Right lobe of liver (tissue), 6 donors: Measurements from ENCODE around the gene HSD17B11. TPM values are rescaled to one million over a fixed set of nuclear protein-coding genes. Genes with fewer than 3 reads are reported as not detected.

ENCODE experiments used
- ATAC-seq, 4 donors: fragments of 200-7000 bp; cut with Tn5 transposase; one replicate each; pipeline ENCODE4 v1.9.1; 2020; ENCODE audit warnings: mild to moderate bottlenecking in 4 of 4, moderate library complexity in 4 of 4
- DNase-seq, 3 donors: peaks; one replicate each; pipeline ENCODE4 v3.0.0-alpha.2; 2020
- H3K27ac ChIP-seq, 3 donors: fragments of 200-600 bp; one replicate each; pipeline ENCODE4 v1.8.0; 2022
- H3K27me3 ChIP-seq, 2 donors: fragments of 200-600 bp; one replicate each; pipeline ENCODE4 v1.8.0; 2022
- H3K36me3 ChIP-seq, 4 donors: fragments of 200-600 bp; sonication (generic) in 1 of 4; one replicate each; pipeline versions ENCODE4 v1.5.1 to v1.8.0; 2017 to 2022; ENCODE audit warnings: control low read depth in 1 of 4
- H3K4me1 ChIP-seq, 4 donors: fragments of 200-600 bp; sonication (generic) in 1 of 4; one replicate each; pipeline versions ENCODE4 v1.5.1 to v1.8.0; 2017 to 2022; ENCODE audit warnings: control low read depth in 1 of 4
- H3K4me3 ChIP-seq, 3 donors: fragments of 200-600 bp; one replicate each; pipeline ENCODE4 v1.8.0; 2022
- H3K9me3 ChIP-seq, 4 donors: fragments of 200-600 bp; sonication (generic) in 1 of 4; one replicate each; pipeline versions ENCODE4 v1.5.1 to v1.8.0; 2017 to 2022; ENCODE audit warnings: control low read depth in 1 of 4
- POLR2A ChIP-seq: fragments of 450-650 bp; IDR thresholded peaks from one replicate; pipeline ENCODE4 v1.6.1; 2017; ENCODE audit warnings: antibody characterized with exemption, mild to moderate bottlenecking
- WGBS: methylation state at CpG from one replicate; pipeline ENCODE4 v1.1.6; 2018; ENCODE audit warnings: low coverage, low lambda C conversion rate; ENCODE audit not compliant: insufficient coverage; ENCODE audit errors: missing lambda C conversion rate; 5-methylcytosine and 5-hydroxymethylcytosine counted together
- intact Hi-C, 2 donors: fragments of 100-400 bp; cut with DNase I; formaldehyde crosslinking; loops; one replicate each; pipeline versions ENCODE4 v1.11.2 to v1.14.1; 2022
- total RNA-seq, 6 experiments: library from RNA; depleted of rRNA in 2 of 6; stranded (reverse); fragments of >200 nt in 2 of 6; fragmentation: NEBNext Ultra II Directional in 3 of 6; extraction: Animal tissue kit (Norgen Biotek cat#: 25700) in 3 of 6; gene quantifications; one replicate each; pipeline versions ENCODE4 v1.1.0 to v1.2.4, GENCODE V29; 2016 to 2023
- TF ChIP-seq, protein P1 (sequence below), 4 donors: fragments of 200-600 bp in 3 of 4; fragments of 450-650 bp in 1 of 4; IDR thresholded peaks; one replicate each; pipeline versions ENCODE4 v1.5.1 to v1.8.0; 2016 to 2022; ENCODE audit warnings: antibody characterized with exemption in 4 of 4, mild to moderate bottlenecking in 2 of 4
- donor health status: DM: no; HTN: yes; CAD: no.
- donor health status: DM: no; HTN: no; CAD: no.
- donor health status: DM: no; HTN: no; CAD: no.
- donor health status: DM: no; HTN: yes; CAD: no.
- donor health status: DM: no; HTN: yes; CAD: no.

The HSD17B11 gene
- total RNA-seq, 6 experiments from 2014 or later, result 36.1 to 170 (median 127) TPM

DNA sequence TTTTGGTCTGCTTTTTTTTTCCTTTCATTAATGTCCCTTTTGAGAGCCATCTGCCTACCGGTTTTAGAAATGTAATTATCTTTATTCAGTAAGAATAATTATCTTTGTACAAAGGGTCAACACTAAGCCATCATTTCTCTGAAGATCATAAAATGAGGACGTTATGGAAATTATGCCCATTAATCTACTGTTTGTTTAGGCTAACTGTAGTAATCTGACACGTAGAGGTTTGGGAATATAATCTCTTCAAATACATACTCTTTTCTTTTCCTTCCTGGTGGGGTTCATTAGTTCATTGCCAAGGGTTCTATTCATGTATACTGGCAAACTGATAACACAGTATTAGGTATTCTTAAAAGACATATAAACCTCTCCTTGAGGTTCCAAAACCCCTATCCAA is 64.5 kb downstream of the HSD17B11 start:
- no peak for ATAC-seq
- WGBS, result 57% methylated on average over 3 of the region's 3 CpGs
- Histone ChIP-seq H3K27ac (no peak overlapping the region), H3K27me3 (no peaks in the 10 kb centered on the region), H3K4me3 (no peak overlapping the region), H3K4me1 (peaks cover 0 to 5% (median 0%) of the 10 kb centered on the region in 4 donors), H3K9me3 (no peaks in the 10 kb centered on the region), H3K36me3 (no peaks in the 10 kb centered on the region)
- TF ChIP-seq, protein P1, sequence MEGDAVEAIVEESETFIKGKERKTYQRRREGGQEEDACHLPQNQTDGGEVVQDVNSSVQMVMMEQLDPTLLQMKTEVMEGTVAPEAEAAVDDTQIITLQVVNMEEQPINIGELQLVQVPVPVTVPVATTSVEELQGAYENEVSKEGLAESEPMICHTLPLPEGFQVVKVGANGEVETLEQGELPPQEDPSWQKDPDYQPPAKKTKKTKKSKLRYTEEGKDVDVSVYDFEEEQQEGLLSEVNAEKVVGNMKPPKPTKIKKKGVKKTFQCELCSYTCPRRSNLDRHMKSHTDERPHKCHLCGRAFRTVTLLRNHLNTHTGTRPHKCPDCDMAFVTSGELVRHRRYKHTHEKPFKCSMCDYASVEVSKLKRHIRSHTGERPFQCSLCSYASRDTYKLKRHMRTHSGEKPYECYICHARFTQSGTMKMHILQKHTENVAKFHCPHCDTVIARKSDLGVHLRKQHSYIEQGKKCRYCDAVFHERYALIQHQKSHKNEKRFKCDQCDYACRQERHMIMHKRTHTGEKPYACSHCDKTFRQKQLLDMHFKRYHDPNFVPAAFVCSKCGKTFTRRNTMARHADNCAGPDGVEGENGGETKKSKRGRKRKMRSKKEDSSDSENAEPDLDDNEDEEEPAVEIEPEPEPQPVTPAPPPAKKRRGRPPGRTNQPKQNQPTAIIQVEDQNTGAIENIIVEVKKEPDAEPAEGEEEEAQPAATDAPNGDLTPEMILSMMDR (IDR thresholded peaks at IDR 0.05), result no peak
- TF ChIP-seq POLR2A, result no peak
- DNase-seq, result no peak
- intact Hi-C loops, result no loop called here

DNA sequence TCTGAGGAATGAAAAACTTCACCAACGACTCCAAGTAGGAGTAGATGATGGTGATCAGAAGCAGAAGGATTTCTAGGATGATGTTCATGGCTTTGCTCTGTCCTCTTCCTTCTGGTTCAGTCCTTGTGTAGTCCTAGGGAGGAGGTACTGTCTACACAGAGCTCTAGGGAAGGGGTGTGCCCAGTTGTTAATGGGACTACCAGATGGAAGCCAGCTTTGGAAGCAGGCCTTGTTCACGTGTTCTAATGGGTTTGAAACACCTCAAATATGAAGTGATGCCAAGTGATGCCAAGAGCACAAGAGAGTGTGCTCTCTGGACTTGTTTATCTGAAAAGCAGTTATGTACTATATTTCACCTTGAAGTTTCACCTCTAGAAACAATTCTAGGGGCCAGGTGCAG is 68.2 kb downstream of the HSD17B11 start, which contains the start of gene HSD17B13:
TSS of gene HSD17B13 (minus strand) at position 129 of the 400 bp plus-strand sequence. CDS start at position 88, 41 bp downstream.
- Histone ChIP-seq H3K27ac (peak within 1 kb of the TSS; percentile 15 to 81 (median 77)), H3K4me3 (peak within 1 kb of the TSS; percentile 1 to 64 (median 57)), H3K36me3 (no peaks in the 10 kb centered on the region), H3K27me3 (no peaks in the 10 kb centered on the region), H3K9me3 (no peaks in the 10 kb centered on the region), H3K4me1 (peaks cover 0 to 14% (median 0%) of the 10 kb centered on the region in 4 donors)
- whole genome bisulfite sequencing, result 16% methylated on average over 2 of the region's 2 CpGs
- DNase-seq, result peak; percentile 28 to 89 (median 66)
- ATAC-seq, result peak; percentile 79 to 97 (median 88)
- TF ChIP-seq POLR2A, result peak; percentile 75
- TF ChIP-seq, protein P1 (IDR thresholded peaks at IDR 0.05), result no peak
- intact Hi-C loops, result no loop called here

DNA sequence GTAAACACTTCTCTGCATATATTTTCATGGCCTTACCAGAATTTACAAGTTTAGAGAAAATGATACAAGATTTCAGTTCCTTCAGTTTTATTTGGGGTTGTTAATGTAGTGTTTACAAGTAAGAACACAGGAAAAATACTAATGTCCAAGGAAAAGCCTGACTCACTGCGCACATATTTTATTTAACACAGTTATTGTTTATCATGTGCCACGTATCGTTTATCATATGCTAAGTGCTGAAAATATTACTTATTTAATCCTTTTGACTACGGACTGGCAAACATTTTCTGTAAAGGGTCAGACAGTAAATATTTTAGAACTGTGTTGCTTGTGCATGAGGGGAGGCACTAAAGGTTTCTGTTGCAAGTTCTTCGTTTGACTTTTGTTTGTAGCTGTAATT is 69.1 kb downstream of the HSD17B11 start:
- Histone ChIP-seq H3K36me3 (peaks cover 0 to 2% (median 0%) of the 10 kb centered on the region in 4 donors), H3K4me1 (peaks cover 0 to 14% (median 0%) of the 10 kb centered on the region in 4 donors), H3K27ac (peak overlapping the region; percentile 15 to 81 (median 77)), H3K27me3 (no peaks in the 10 kb centered on the region), H3K9me3 (no peaks in the 10 kb centered on the region), H3K4me3 (peak overlapping the region; percentile 1 to 64 (median 57))
- TF ChIP-seq, protein P1 (IDR thresholded peaks at IDR 0.05), result no peak
- TF ChIP-seq POLR2A, result no peak
- intact Hi-C loops, result no loop called here
- WGBS, result 23% methylated on average over 5 of the region's 5 CpGs
- no peak for ATAC-seq
- DNase-seq, result no peak

- intact Hi-C loops, result no loop called here
- DNase-seq, result peak in 1 of 3 donors; percentile 75
Observed at GRCh38 chr4:87317527-87317926, 73.5 kb downstream of the HSD17B11 start.

More at GRCh38 chr4:87317527-87317926, 73.5 kb downstream of the HSD17B11 start:
- Histone ChIP-seq H3K4me3 (no peak overlapping the region), H3K9me3 (no peaks in the 10 kb centered on the region), H3K27me3 (no peaks in the 10 kb centered on the region), H3K27ac (peak overlapping the region; percentile 44 to 81 (median 60)), H3K4me1 (peaks cover 0 to 9% (median 1%) of the 10 kb centered on the region in 4 donors), H3K36me3 (peaks cover 0 to 43% (median 14%) of the 10 kb centered on the region in 4 donors)
- TF ChIP-seq, protein P1 (IDR thresholded peaks at IDR 0.05), result no peak
- no peak for TF ChIP-seq POLR2A
- peak; percentile 67 to 89 (median 78) for ATAC-seq
- WGBS, result 31% methylated on average over 1 of the region's 1 CpG
